GM12891 (cell line): Measurements from ENCODE around the gene IGFLR1.

Source experiments
- DNase-seq: peaks from one replicate; pipeline ENCODE4 v3.0.0; 2011; ENCODE audit warnings: low spot score; ENCODE audit not compliant: insufficient read length
- FAIRE-seq: peaks from 2 replicates; lab custom pipeline; 2011; peaks lifted over from hg19 to GRCh38; lab: Jason Lieb, UNC
- PAX5 ChIP-seq: IDR thresholded peaks from 2 replicates; pipeline ENCODE4 v1.6.1; 2011; ENCODE audit warnings: low read length, moderate library complexity, mild to moderate bottlenecking; ENCODE audit not compliant: insufficient read depth, severe bottlenecking
- POLR2A ChIP-seq: IDR thresholded peaks from 2 replicates; pipeline ENCODE4 v1.6.1; 2011; ENCODE audit warnings: low read depth, low read length, control low read depth
- POLR2AphosphoS5 ChIP-seq: IDR thresholded peaks from 2 replicates; pipeline ENCODE4 v1.6.1; 2011; ENCODE audit warnings: low read depth, low read length, control low read depth
- POU2F2 ChIP-seq: IDR thresholded peaks from 2 replicates; pipeline ENCODE4 v1.6.1; 2011; ENCODE audit warnings: low read depth, mild to moderate bottlenecking, control low read depth, low read length, moderate library complexity
- SPI1 ChIP-seq: IDR thresholded peaks from 2 replicates; pipeline ENCODE4 v1.6.1; 2011; ENCODE audit warnings: low read depth, low read length, control low read depth
- TAF1 ChIP-seq: IDR thresholded peaks from 2 replicates; pipeline ENCODE4 v1.6.1; 2011; ENCODE audit warnings: low read depth, low read length, control low read depth

IGFLR1 gene

DNA sequence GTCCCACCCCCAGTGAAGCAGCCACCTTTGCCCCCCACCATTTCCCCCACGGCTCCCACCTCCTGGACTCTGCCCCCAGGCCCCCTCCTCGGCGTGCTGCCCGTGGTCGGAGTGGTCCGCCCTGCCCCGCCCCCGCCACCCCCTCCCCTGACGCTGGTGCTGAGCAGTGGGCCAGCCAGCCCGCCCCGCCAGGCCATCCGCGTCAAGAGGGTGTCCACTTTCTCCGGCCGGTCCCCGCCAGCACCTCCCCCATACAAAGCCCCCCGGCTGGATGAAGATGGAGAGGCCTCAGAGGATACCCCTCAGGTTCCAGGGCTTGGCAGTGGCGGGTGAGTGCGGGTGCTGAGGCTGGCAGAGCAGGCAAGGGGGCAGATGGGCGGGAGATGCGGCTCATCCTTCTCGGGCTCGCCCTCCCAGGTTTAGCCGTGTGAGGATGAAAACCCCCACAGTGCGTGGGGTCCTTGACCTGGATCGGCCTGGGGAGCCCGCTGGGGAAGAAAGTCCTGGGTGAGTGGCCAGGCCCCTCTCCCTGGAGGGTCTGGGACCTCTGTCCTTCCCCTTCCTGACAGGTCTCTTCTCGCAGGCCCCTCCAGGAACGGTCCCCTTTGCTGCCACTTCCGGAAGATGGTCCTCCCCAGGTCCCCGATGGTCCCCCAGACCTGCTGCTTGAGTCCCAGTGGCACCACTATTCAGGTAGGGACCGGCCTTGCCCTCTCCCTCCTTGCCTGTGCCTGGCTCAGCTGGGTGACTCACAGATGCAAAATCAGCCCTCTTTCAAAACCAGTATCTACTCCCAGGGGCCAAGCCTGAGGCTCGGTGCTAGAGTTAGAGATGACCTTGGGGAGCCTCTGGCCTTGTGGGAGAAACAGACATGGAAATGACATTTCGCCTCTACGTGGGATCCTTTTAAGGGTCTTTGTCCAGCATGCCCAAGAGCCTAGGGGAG lies 8.8 kb downstream of the IGFLR1 start:
- no peak for FAIRE-seq
- DNase-seq, result no peak
- TF ChIP-seq POLR2AphosphoS5 (no peak), PAX5 (no peak), SPI1 (no peak), POU2F2 (no peak), TAF1 (no peak), POLR2A (no peak)

DNA sequence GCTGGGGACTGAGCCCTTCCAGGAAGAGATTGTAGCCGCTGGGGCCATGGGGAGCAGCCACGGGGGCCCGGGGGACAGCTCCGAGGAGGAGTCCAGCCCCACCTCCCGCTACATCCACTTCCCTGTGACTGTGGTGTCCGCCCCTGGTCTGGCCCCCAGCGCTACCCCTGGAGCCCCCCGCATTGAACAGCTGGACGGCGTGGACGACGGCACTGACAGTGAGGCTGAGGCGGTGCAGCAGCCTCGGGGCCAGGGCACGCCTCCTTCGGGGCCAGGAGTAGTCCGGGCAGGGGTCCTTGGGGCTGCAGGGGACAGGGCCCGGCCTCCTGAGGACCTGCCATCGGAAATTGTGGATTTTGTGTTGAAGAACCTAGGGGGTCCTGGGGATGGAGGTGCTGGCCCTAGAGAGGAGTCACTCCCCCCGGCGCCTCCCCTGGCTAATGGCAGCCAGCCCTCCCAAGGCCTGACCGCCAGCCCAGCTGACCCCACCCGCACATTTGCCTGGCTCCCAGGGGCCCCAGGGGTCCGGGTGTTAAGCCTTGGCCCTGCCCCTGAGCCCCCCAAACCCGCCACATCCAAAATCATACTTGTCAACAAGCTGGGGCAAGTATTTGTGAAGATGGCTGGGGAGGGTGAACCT lies 9.6 kb downstream of the IGFLR1 start:
- no peak for DNase-seq
- TF ChIP-seq POLR2A (no peak), POLR2AphosphoS5 (no peak), PAX5 (no peak), POU2F2 (no peak), SPI1 (no peak), TAF1 (no peak)
- FAIRE-seq, result no peak

DNA sequence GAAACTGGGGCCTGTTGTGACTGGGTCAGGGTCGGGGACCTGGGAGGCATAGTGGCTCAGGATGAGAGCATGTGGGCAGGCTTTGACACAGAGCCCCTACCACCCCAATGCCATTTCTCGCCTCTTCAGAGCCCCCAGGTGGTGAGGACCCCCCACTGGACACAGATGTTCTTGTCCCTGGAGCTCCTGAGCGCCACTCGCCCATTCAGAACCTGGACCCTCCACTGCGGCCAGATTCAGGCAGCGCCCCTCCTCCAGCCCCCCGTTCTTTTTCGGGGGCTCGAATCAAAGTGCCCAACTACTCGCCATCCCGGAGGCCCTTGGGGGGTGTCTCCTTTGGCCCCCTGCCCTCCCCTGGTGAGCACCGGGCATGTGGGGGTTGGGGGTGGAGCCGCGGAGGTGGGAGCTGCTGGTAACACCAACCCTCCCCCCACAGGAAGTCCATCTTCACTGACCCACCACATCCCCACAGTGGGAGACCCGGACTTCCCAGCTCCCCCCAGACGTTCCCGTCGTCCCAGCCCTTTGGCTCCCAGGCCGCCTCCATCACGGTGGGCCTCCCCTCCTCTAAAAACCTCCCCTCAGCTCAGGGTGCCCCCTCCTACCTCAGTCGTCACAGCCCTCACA lies 10.4 kb downstream of the IGFLR1 start:
- DNase-seq (no peak), FAIRE-seq (no peak)

DNA sequence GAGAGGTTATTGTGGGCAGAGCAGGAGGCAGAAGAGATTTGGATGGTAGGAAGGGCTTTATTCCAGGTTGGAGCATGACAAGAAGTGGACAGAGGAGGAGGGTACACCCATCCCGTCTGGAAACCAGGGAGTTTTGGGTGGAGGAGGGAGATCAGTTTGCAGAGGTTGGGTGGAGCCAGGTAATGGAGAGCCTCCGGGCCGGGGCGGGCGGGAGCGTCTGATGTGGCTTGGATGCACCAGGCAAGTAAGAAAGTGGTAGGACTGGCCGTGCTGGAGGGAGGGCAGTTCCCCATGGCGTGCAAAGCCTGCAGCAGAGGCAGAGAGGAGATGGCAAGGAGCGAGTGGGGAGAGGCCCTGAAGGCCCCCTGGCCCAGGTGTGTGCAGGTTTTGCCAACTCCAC lies 10.9 kb downstream of the IGFLR1 start:
- TF ChIP-seq POU2F2 (no peak), TAF1 (no peak), POLR2A (no peak), POLR2AphosphoS5 (no peak), PAX5 (no peak), SPI1 (no peak)
- FAIRE-seq, result no peak
- DNase-seq, result no peak

More for the DNA sequence above, 10.4 kb downstream of the IGFLR1 start:
- TF ChIP-seq POU2F2 (no peak), POLR2A (no peak), POLR2AphosphoS5 (no peak), TAF1 (no peak), PAX5 (no peak), SPI1 (no peak)

DNA sequence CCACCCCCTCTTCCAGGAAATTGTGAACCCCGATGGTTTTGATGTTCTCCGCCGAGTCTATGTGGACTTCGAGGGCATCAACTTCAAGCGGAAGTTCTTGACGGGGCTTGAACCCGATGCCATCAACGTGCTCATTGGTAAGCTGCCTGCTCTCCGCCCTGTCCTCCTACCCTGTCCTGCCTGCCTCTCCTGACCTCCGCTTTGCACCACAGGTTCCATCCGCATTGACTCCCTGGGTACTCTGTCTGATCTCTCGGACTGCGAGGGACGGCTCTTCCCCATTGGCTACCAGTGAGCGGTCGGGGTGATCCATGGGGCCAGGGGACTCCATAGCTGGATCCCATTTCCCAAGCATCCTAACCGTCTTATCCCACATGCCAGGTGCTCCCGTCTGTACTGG lies 11.9 kb downstream of the IGFLR1 start:
- TF ChIP-seq POLR2AphosphoS5 (no peak), SPI1 (no peak), POLR2A (no peak), POU2F2 (no peak), PAX5 (no peak), TAF1 (no peak)
- DNase-seq (no peak), FAIRE-seq (no peak)

DNA sequence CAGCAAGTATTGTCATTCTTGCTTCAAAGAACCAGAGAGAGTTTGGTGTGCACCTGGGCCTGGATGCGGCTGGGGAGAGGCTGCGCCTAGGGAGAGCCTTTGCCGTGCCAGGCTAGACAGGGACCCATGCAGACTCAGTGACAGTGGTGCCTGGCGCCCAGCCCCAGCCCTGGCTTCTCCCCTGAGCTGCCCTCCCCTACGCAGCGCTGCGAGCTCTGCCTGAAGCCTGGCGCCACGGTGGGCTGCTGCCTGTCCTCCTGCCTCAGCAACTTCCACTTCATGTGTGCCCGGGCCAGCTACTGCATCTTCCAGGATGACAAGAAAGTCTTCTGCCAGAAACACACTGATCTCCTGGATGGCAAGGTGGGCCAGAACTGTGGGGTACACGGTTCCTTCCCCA lies 12.5 kb downstream of the IGFLR1 start:
- TF ChIP-seq POU2F2 (no peak), PAX5 (no peak), TAF1 (no peak), POLR2AphosphoS5 (no peak), POLR2A (no peak), SPI1 (no peak)
- no peak for DNase-seq
- FAIRE-seq, result no peak

DNA sequence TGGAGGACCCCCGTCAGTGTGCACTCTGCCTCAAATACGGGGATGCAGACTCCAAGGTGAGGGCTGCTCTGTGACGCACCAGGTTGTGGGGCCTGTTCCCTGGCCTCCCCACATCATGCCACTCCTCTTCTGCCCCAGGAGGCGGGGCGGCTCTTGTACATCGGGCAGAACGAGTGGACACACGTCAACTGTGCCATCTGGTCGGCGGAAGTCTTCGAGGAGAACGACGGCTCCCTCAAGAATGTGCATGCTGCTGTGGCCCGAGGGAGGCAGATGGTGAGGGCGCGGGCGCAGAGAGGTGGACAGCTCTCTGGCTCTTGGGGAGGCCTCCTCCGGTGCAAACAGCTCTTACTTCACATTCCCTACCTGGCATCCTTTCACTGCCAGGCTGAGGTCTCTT lies 13.2 kb downstream of the IGFLR1 start:
- DNase-seq (no peak), FAIRE-seq (no peak)
- TF ChIP-seq POLR2AphosphoS5 (no peak), TAF1 (no peak), POU2F2 (no peak), POLR2A (no peak), SPI1 (no peak), PAX5 (no peak)

DNA sequence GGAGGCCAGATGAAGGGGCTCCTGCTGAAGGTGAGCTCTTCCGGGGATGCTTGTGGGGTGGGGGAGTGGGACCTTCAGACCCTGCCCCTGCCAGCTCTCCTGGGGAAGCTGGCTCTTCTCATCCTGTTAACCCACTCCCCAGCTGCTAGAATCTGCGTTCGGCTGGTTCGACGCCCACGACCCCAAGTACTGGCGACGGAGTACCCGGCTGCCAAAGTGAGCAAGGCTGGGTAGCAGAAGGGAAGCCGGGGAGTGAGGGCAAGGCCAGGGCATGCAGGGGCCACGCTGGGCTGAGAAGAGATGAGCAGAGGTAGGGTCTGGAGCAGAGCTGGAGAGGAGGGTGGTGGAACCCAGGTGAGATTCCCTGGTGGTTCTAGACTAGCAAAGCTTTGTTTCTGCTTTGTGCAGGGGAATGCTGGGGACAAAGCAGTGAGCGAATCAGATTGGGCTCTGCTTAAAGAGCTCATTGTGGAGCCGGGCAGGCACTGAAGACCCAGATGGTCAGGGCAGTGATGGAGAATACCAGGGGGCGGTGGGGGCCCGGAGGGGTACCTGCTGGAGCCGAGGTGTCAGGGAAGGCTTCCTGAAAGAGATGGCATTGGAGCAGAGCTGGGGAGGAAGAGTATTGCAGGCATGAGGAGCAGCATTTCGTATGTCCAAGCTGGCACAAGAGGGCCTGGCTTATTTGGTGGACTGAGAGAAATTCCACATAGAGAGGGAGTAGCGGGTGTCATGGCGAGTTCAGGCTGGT lies 14.1 kb downstream of the IGFLR1 start:
- TF ChIP-seq SPI1 (no peak), POU2F2 (no peak)
- DNase-seq (no peak), FAIRE-seq (no peak)
